Pancreas (tissue), 10 donors: Measurements from ENCODE around the gene BCAS4. TPM values are rescaled to one million over a fixed set of nuclear protein-coding genes. Genes with fewer than 3 reads are reported as not detected.

Source experiments
- ATAC-seq, 4 donors: fragments of 200-7000 bp; cut with Tn5 transposase; one replicate each; pipeline versions ENCODE4 v1.8.0 to v1.9.1; 2020; ENCODE audit warnings: mild to moderate bottlenecking in 4 of 4, moderate library complexity in 4 of 4
- DNase-seq, 6 donors: peaks; one replicate each; pipeline ENCODE4 v3.0.0-alpha.2; 2020
- FAIRE-seq: peaks from 2 replicates; lab custom pipeline; 2012; peaks lifted over from hg19 to GRCh38; lab: Jason Lieb, UNC
- H3K27ac ChIP-seq, 4 donors: fragments of 200-600 bp; sonication (generic); 1 replicate in 3 of 4; 2 replicates in 1 of 4; pipeline versions ENCODE4 v1.5.0 to v1.8.0; 2020
- H3K27me3 ChIP-seq, 4 donors: fragments of 200-600 bp; one replicate each; pipeline ENCODE4 v1.8.0; 2021
- H3K36me3 ChIP-seq, 3 donors: fragments of 200-600 bp; sonication (generic) in 1 of 3; one replicate each; pipeline versions ENCODE4 v1.5.0 to v1.8.0; 2020 to 2021
- H3K4me1 ChIP-seq, 3 donors: fragments of 200-600 bp; one replicate each; pipeline ENCODE4 v1.8.0; 2021
- H3K4me3 ChIP-seq, 4 donors: fragments of 200-600 bp; sonication (generic) in 2 of 4; one replicate each; pipeline versions ENCODE4 v1.5.0 to v1.8.0; 2020 to 2021
- H3K9me3 ChIP-seq, 4 donors: fragments of 200-600 bp; one replicate each; pipeline ENCODE4 v1.8.0; 2021
- CTCF ChIP-seq, 4 donors: fragments of 200-600 bp; sonication (generic) in 3 of 4; IDR thresholded peaks; one replicate each; pipeline versions ENCODE4 v1.5.0 to v1.8.0; 2021; ENCODE audit warnings: antibody characterized with exemption in 4 of 4
- WGBS, 2 donors: extraction: QIAGEN DNeasy Blood & Tissue Kit; methylation state at CpG; one replicate each; pipeline ENCODE4 v1.1.7; 2013; 5-methylcytosine and 5-hydroxymethylcytosine counted together
- intact Hi-C, 3 donors: fragments of 100-400 bp; cut with DNase I; formaldehyde crosslinking; loops; one replicate each; pipeline versions ENCODE4 v1.11.1 to v1.14.2; 2022
- polyA plus RNA-seq, 2 donors: library from polyadenylated mRNA; stranded (reverse); fragments of 200-250 nt; gene quantifications; one replicate each; pipeline ENCODE4 v1.2.3, GENCODE V29; 2013
- total RNA-seq, 6 donors: library from RNA; stranded (reverse); fragmentation: NEBNext Ultra II Directional in 4 of 6; extraction: Animal tissue kit (Norgen Biotek cat#: 25700) in 4 of 6; gene quantifications; one replicate each; pipeline versions ENCODE4 v1.2.1 to v1.2.4, GENCODE V29; 2021 to 2023
- donor health status: healthy with polysubstance abuse.
- donor health status: DM: no; HTN: no; CAD: no; lungs with moderate emphysema.
- donor health status: DM: no; HTN: no; CAD: no.
- donor health status: control.
- donor health status: control.
- donor health status: Bipolar disorder and iron deficiency.
- donor health status: DM: yes; HTN: yes; CAD: no.
- donor health status: DM: no; HTN: no; CAD: no.
- donor health status: DM: no; HTN: no; CAD: no.
- donor health status: DM: yes; HTN: yes; CAD: no.

The BCAS4 gene
- total and polyA plus RNA-seq, 8 donors = 0.85 to 4.8 (median 1.9) TPM

- no peaks in the 10 kb centered on the region for H3K27me3 ChIP-seq
- H3K4me3 ChIP-seq = no peak overlapping the region
- intact Hi-C loops = no loop called here
- 74 to 77% methylated on average over 9 of the region's 9 CpGs for WGBS, 2 donors
- H3K4me1 ChIP-seq = peaks cover 0 to 3% (median 0%) of the 10 kb centered on the region in 3 donors
- H3K9me3 ChIP-seq = no peaks in the 10 kb centered on the region
- H3K27ac ChIP-seq = no peak overlapping the region
- TF ChIP-seq CTCF (IDR thresholded peaks at IDR 0.05) = no peak
- no peak for DNase-seq
- ATAC-seq = no peak
- FAIRE-seq = no peak
- H3K36me3 ChIP-seq = no peaks in the 10 kb centered on the region
Measured at GRCh38 chr20:50813801-50814200, 18.9 kb downstream of the BCAS4 start.

GRCh38 chr20:50814438-50815161, 19.7 kb downstream of the BCAS4 start:
- no peak overlapping the region for H3K27ac ChIP-seq
- H3K27me3 ChIP-seq = no peaks in the 10 kb centered on the region
- intact Hi-C loops = no loop called here
- H3K36me3 ChIP-seq = no peaks in the 10 kb centered on the region
- H3K4me1 ChIP-seq = peaks cover 0 to 3% (median 0%) of the 10 kb centered on the region in 3 donors
- WGBS, 2 donors = 77 to 82% methylated on average over 9 of the region's 9 CpGs
- no peak overlapping the region for H3K4me3 ChIP-seq
- FAIRE-seq (no peak), ATAC-seq (no peak), DNase-seq (no peak)
- no peaks in the 10 kb centered on the region for H3K9me3 ChIP-seq
- TF ChIP-seq CTCF (IDR thresholded peaks at IDR 0.05) = no peak

GRCh38 chr20:50815162-50815989, 20.5 kb downstream of the BCAS4 start:
- Histone ChIP-seq H3K27ac (no peak overlapping the region), H3K4me3 (no peak overlapping the region), H3K4me1 (peaks cover 0 to 3% (median 0%) of the 10 kb centered on the region in 3 donors), H3K27me3 (no peaks in the 10 kb centered on the region), H3K9me3 (no peaks in the 10 kb centered on the region), H3K36me3 (no peaks in the 10 kb centered on the region)
- no peak for FAIRE-seq
- no peak for DNase-seq
- WGBS, 2 donors = 68 to 73% methylated on average over 15 of the region's 15 CpGs
- no peak for TF ChIP-seq CTCF (IDR thresholded peaks at IDR 0.05)
- intact Hi-C loops = no loop called here
- ATAC-seq = no peak

- no peak overlapping the region for H3K4me3 ChIP-seq
- ATAC-seq (peak in 1 of 4 donors; percentile 5), DNase-seq (no peak), FAIRE-seq (no peak)
- peaks cover 0 to 3% (median 0%) of the 10 kb centered on the region in 3 donors for H3K4me1 ChIP-seq
- no peaks in the 10 kb centered on the region for H3K9me3 ChIP-seq
- no peaks in the 10 kb centered on the region for H3K36me3 ChIP-seq
- no peak for TF ChIP-seq CTCF (IDR thresholded peaks at IDR 0.05)
- H3K27ac ChIP-seq = peak overlapping the region in 1 of 4 donors; percentile 28
- H3K27me3 ChIP-seq = no peaks in the 10 kb centered on the region
- 86 to 91% methylated on average over 10 of the region's 10 CpGs for WGBS, 2 donors
- intact Hi-C loops = no loop called here
Measured at GRCh38 chr20:50817776-50818172, 22.9 kb downstream of the BCAS4 start.
